ENCODE results near the gene MEIOSIN.

- TF ChIP-seq, protein P1, sequence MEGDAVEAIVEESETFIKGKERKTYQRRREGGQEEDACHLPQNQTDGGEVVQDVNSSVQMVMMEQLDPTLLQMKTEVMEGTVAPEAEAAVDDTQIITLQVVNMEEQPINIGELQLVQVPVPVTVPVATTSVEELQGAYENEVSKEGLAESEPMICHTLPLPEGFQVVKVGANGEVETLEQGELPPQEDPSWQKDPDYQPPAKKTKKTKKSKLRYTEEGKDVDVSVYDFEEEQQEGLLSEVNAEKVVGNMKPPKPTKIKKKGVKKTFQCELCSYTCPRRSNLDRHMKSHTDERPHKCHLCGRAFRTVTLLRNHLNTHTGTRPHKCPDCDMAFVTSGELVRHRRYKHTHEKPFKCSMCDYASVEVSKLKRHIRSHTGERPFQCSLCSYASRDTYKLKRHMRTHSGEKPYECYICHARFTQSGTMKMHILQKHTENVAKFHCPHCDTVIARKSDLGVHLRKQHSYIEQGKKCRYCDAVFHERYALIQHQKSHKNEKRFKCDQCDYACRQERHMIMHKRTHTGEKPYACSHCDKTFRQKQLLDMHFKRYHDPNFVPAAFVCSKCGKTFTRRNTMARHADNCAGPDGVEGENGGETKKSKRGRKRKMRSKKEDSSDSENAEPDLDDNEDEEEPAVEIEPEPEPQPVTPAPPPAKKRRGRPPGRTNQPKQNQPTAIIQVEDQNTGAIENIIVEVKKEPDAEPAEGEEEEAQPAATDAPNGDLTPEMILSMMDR (CRISPR knock-in tag; IDR thresholded peaks at IDR 0.05): no peak
- TF ChIP-seq EZH2 (conservative IDR thresholded peaks at IDR 0.05; ENCODE audit: low read depth, low read length): no peak
Observed at GRCh38 chr19:45739498-45740439, 6.5 kb downstream of the MEIOSIN start.

Measured in HepG2 (cell line).